ENCODE measurements around the gene CALU.

CALU gene

DNA sequence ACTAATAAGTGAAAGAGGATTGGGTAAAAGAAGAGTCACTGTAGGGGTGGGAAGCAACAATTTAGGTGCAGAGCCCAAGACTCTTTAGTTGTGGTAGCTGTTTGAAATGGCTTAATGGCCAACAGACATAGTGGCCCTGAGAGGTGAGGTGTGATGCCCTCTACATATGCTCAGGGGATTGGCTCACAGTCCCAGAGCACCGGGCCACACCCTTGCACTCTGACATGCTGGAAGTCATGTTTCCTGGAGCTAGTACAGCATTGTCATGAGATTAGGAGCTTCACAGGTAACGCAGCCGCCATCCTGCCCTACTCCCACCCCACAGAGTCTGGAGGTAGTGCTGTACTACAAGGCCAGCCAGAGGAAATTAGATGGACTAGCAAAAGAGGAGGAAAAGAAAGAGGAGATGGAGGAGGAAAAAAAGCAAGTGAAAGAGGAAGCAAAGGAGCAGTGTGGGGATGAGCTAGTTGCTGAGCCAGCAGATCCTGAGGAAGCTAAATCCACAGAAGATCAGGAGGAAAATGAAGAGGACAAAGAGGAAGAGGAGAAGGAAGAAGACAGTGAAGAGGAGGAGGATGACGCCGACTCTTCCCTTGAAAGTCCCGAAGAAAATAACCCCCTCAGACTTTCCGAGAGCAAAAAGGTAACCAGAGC lies 76.3 kb downstream of the CALU start:
- DNase-seq: no peak

GRCh38 chr7:128818694-128819093 lies 79.5 kb downstream of the CALU start:
- no peak for DNase-seq

Measured in activated gamma-delta T cell treated with Interleukin-2 at 50 U/mL for 16 hours (primary cell).